ENCODE measurements around the gene MEX3D.
A peak's percentile ranks its signal among the peaks of the same experiment; 100 is the strongest.

The MEX3D gene

DNA sequence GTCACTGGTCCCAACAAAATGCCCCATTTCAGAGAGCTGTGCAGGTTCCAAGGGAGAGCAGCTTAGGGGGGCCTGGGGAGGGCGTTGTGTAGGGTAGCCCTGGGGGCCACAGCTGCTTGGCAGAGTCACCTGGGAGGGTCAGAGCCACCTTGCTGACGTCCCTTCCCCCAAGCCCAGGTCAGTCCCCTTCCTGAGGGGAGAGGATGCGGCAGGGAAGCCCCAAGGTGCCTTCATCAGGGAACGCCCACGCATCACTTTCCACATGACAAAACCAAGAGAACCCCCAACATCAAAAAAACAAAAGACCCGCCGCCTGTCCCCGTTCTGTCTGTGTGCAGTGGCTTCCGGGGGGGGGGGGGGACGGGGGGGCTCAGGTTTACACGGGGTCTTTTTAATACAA lies 42.5 kb upstream of the MEX3D start:
- Histone ChIP-seq H3K9me3 (replicated peaks in 1 of 2; ENCODE audit: control insufficient read depth in 2 of 2, insufficient read depth in 1 of 2, low read depth in 1 of 2, low read length in 2 of 2) (no peaks in the 10 kb centered on the region), H3K4me3 (ENCODE audit: low read length in 2 of 2) (no peak overlapping the region), H3K18ac (ENCODE audit: low read length) (no peak overlapping the region), H2BK120ac (ENCODE audit: low read depth, low read length) (no peak overlapping the region), H3K27ac (replicated peaks; ENCODE audit: low read length) (no peak overlapping the region), H2BK12ac (ENCODE audit: low read length) (no peak overlapping the region), H2AK5ac (ENCODE audit: low read depth, low read length) (no peak overlapping the region), H3K27me3 (ENCODE audit: control insufficient read depth in 3 of 3, insufficient read depth in 3 of 3, low read depth in 1 of 3, low read length in 3 of 3) (no peaks in the 10 kb centered on the region), H2BK5ac (ENCODE audit: low read length) (no peak overlapping the region), H3K14ac (ENCODE audit: low read length) (no peak overlapping the region), H3K36me3 (replicated peaks in 1 of 2; ENCODE audit: control insufficient read depth in 2 of 2, insufficient read depth in 2 of 2, low read length in 2 of 2) (peaks cover 53 to 66% of the 10 kb centered on the region in 2 donors), H4K91ac (ENCODE audit: low read depth, low read length, poor library complexity) (no peak overlapping the region), H3K4me2 (ENCODE audit: insufficient read depth, low read length, poor library complexity, severe bottlenecking) (no peak overlapping the region), H3K4ac (ENCODE audit: low read length) (no peak overlapping the region), H2AFZ (ENCODE audit: low read length) (no peak overlapping the region), H3K4me1 (ENCODE audit: control insufficient read depth in 2 of 2, insufficient read depth in 1 of 2, low read depth in 1 of 2, low read length in 2 of 2) (peaks cover 3 to 4% of the 10 kb centered on the region in 2 donors), H3K79me1 (ENCODE audit: low read depth, low read length) (peaks cover 17% of the 10 kb centered on the region), H2BK15ac (ENCODE audit: low read length) (no peak overlapping the region), H4K8ac (ENCODE audit: low read depth, low read length) (no peak overlapping the region), H3K9ac (ENCODE audit: low read depth, low read length, poor library complexity) (no peak overlapping the region), H3K23ac (ENCODE audit: low read depth, low read length, poor library complexity) (no peak overlapping the region)
- no CpG with 5 or more reads among the region's 11 CpGs for WGBS, 2 donors (ENCODE audit: extremely low coverage in 2 of 2, insufficient read length in 2 of 2, insufficient replicate concordance in 1 of 2)
- DNase-seq (ENCODE audit: low spot score) = no peak

DNA sequence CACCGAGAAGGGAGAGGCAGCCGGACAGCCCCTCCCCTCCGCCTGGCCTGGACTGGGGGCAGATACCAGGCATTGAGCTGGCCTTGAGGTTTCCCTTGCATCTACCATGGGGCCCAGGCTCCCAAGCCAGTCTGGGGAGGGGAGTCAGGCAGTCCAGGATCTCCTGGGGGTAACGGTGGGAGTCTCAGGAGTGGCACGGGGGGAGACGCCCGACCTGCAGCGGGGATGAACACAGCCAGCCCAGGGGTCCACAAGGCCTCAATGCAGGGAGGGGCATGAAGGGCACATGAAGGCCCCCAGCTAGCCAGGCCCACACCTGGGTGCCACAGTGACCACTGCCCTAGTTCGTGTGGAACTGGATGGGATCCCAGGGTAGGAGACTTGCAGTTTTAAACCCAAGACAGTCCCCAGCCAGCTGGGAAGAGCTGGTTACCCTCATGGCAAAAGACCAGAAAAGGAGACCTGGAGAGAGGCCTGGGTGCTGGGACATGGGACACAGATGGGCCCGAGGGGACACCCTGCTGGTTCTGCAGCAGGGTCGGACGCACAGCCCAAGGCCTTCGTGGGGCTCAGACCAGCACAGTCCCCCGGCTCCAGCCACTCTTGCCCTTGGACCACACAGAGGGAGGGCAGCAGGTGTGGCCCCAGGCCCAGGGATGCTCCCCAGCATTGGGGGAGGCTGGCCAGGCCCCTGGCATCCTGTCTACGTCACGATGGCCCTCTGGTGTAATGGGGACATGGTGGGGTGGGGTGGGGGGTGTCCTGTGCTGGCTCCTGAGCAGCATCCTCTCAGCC lies 41.8 kb upstream of the MEX3D start:
- H3K79me1 ChIP-seq (ENCODE audit: low read depth, low read length) = peaks cover 18% of the 10 kb centered on the region
- WGBS, 2 donors (ENCODE audit: extremely low coverage in 2 of 2, insufficient read length in 2 of 2, insufficient replicate concordance in 1 of 2) = no CpG with 5 or more reads among the region's 16 CpGs
- H2BK12ac ChIP-seq (ENCODE audit: low read length) = no peak overlapping the region
- H3K4me2 ChIP-seq (ENCODE audit: insufficient read depth, low read length, poor library complexity, severe bottlenecking) = no peak overlapping the region
- H3K27me3 ChIP-seq (ENCODE audit: control insufficient read depth in 3 of 3, insufficient read depth in 3 of 3, low read depth in 1 of 3, low read length in 3 of 3) = no peaks in the 10 kb centered on the region
- peak overlapping the region; percentile 68 for H3K23ac ChIP-seq (ENCODE audit: low read depth, low read length, poor library complexity)
- H3K18ac ChIP-seq (ENCODE audit: low read length) = no peak overlapping the region
- no peak overlapping the region for H4K91ac ChIP-seq (ENCODE audit: low read depth, low read length, poor library complexity)
- peaks cover 46 to 59% of the 10 kb centered on the region in 2 donors for H3K36me3 ChIP-seq (replicated peaks in 1 of 2; ENCODE audit: control insufficient read depth in 2 of 2, insufficient read depth in 2 of 2, low read length in 2 of 2)
- peak overlapping the region; percentile 38 for H3K14ac ChIP-seq (ENCODE audit: low read length)
- H3K9me3 ChIP-seq (replicated peaks in 1 of 2; ENCODE audit: control insufficient read depth in 2 of 2, insufficient read depth in 1 of 2, low read depth in 1 of 2, low read length in 2 of 2) = no peaks in the 10 kb centered on the region
- peak overlapping the region; percentile 12 for H3K9ac ChIP-seq (ENCODE audit: low read depth, low read length, poor library complexity)
- peaks cover 3 to 4% of the 10 kb centered on the region in 2 donors for H3K4me1 ChIP-seq (ENCODE audit: control insufficient read depth in 2 of 2, insufficient read depth in 1 of 2, low read depth in 1 of 2, low read length in 2 of 2)
- no peak overlapping the region for H2BK15ac ChIP-seq (ENCODE audit: low read length)
- no peak overlapping the region for H2BK5ac ChIP-seq (ENCODE audit: low read length)
- H2BK120ac ChIP-seq (ENCODE audit: low read depth, low read length) = no peak overlapping the region
- no peak overlapping the region for H3K4me3 ChIP-seq (ENCODE audit: low read length in 2 of 2)
- H2AK5ac ChIP-seq (ENCODE audit: low read depth, low read length) = no peak overlapping the region
- H3K4ac ChIP-seq (ENCODE audit: low read length) = no peak overlapping the region
- no peak overlapping the region for H4K8ac ChIP-seq (ENCODE audit: low read depth, low read length)
- no peak overlapping the region for H2AFZ ChIP-seq (ENCODE audit: low read length)
- H3K27ac ChIP-seq (replicated peaks; ENCODE audit: low read length) = no peak overlapping the region
- DNase-seq (ENCODE audit: low spot score) = no peak

DNA sequence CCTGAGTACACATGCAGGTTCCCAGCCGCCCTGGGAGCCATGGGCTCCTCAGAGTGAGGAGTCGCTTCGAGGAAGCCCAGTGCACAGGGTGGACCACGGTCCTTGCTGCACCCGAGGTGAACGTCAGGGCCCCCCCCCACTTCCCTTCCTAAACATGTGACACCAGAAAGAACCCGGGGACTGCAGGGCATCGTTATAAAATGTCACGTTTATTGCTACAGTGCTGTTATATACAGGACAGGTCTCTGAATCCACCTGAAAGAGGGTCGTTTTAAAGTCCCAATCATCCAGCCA lies 40.9 kb upstream of the MEX3D start:
- Histone ChIP-seq H4K8ac (ENCODE audit: low read depth, low read length) (no peak overlapping the region), H3K18ac (ENCODE audit: low read length) (no peak overlapping the region), H2BK120ac (ENCODE audit: low read depth, low read length) (no peak overlapping the region), H3K23ac (ENCODE audit: low read depth, low read length, poor library complexity) (no peak overlapping the region), H3K4me2 (ENCODE audit: insufficient read depth, low read length, poor library complexity, severe bottlenecking) (no peak overlapping the region), H3K14ac (ENCODE audit: low read length) (no peak overlapping the region), H2AFZ (ENCODE audit: low read length) (no peak overlapping the region), H2BK5ac (ENCODE audit: low read length) (no peak overlapping the region), H2AK5ac (ENCODE audit: low read depth, low read length) (no peak overlapping the region), H2BK12ac (ENCODE audit: low read length) (no peak overlapping the region), H4K91ac (ENCODE audit: low read depth, low read length, poor library complexity) (no peak overlapping the region), H2BK15ac (ENCODE audit: low read length) (no peak overlapping the region), H3K79me1 (ENCODE audit: low read depth, low read length) (peaks cover 15% of the 10 kb centered on the region), H3K4me3 (ENCODE audit: low read length in 2 of 2) (no peak overlapping the region), H3K4me1 (ENCODE audit: control insufficient read depth in 2 of 2, insufficient read depth in 1 of 2, low read depth in 1 of 2, low read length in 2 of 2) (peaks cover 3 to 6% of the 10 kb centered on the region in 2 donors), H3K27me3 (ENCODE audit: control insufficient read depth in 3 of 3, insufficient read depth in 3 of 3, low read depth in 1 of 3, low read length in 3 of 3) (no peaks in the 10 kb centered on the region), H3K9ac (ENCODE audit: low read depth, low read length, poor library complexity) (no peak overlapping the region), H3K9me3 (replicated peaks in 1 of 2; ENCODE audit: control insufficient read depth in 2 of 2, insufficient read depth in 1 of 2, low read depth in 1 of 2, low read length in 2 of 2) (no peaks in the 10 kb centered on the region), H3K4ac (ENCODE audit: low read length) (no peak overlapping the region), H3K36me3 (replicated peaks in 1 of 2; ENCODE audit: control insufficient read depth in 2 of 2, insufficient read depth in 2 of 2, low read length in 2 of 2) (peaks cover 39 to 51% of the 10 kb centered on the region in 2 donors), H3K27ac (replicated peaks; ENCODE audit: low read length) (no peak overlapping the region)
- no peak for DNase-seq (ENCODE audit: low spot score)
- no CpG with 5 or more reads among the region's 10 CpGs for WGBS, 2 donors (ENCODE audit: extremely low coverage in 2 of 2, insufficient read length in 2 of 2, insufficient replicate concordance in 1 of 2)

DNA sequence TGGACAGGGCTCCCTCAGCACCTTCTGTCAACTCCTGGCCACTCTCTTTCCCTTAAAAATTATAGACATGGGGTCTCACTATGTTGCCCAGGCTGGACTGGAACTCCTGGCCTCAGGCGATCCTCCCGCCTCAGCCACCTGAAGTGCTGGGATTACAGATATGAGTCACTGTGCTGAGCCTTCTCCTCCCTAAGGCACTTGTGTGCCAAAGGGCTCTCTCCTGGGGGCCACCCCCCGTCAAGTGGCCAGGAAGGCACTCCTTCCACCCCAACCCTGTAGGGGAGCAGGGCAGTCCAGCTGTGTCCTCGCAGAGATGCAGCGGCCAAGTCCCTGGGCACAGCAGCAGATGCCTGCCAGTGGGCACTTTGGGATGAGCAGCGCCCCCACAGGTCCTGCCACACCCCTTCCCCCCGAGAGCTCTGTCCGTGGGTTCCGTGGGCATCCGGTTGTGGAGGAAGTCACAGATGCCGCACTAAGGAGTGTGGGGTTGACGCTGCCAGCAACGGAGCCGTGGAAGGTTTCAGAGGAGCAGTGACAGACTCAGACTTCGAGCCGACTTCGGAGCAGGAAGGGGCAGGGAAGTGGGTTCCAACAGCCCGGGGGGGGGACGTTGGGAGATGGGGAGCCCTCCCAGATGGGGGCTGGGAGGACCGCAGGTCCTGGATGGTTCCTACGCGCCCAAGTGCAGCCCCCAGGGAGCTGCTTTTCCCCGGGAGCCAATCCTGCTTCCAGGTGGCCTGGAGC lies 40.4 kb upstream of the MEX3D start:
- Histone ChIP-seq H2BK12ac (ENCODE audit: low read length) (no peak overlapping the region), H3K9ac (ENCODE audit: low read depth, low read length, poor library complexity) (peak overlapping the region; percentile 38), H3K79me1 (ENCODE audit: low read depth, low read length) (peaks cover 11% of the 10 kb centered on the region), H2BK120ac (ENCODE audit: low read depth, low read length) (no peak overlapping the region), H3K36me3 (replicated peaks in 1 of 2; ENCODE audit: control insufficient read depth in 2 of 2, insufficient read depth in 2 of 2, low read length in 2 of 2) (peaks cover 34 to 48% of the 10 kb centered on the region in 2 donors), H4K91ac (ENCODE audit: low read depth, low read length, poor library complexity) (no peak overlapping the region), H3K4ac (ENCODE audit: low read length) (no peak overlapping the region), H3K14ac (ENCODE audit: low read length) (no peak overlapping the region), H3K23ac (ENCODE audit: low read depth, low read length, poor library complexity) (no peak overlapping the region), H3K4me3 (ENCODE audit: low read length in 2 of 2) (peak overlapping the region in 1 of 2 donors; percentile 6), H3K4me1 (ENCODE audit: control insufficient read depth in 2 of 2, insufficient read depth in 1 of 2, low read depth in 1 of 2, low read length in 2 of 2) (peaks cover 3 to 6% of the 10 kb centered on the region in 2 donors), H2AK5ac (ENCODE audit: low read depth, low read length) (peak overlapping the region; percentile 61), H3K27me3 (ENCODE audit: control insufficient read depth in 3 of 3, insufficient read depth in 3 of 3, low read depth in 1 of 3, low read length in 3 of 3) (no peaks in the 10 kb centered on the region), H2AFZ (ENCODE audit: low read length) (no peak overlapping the region), H3K27ac (replicated peaks; ENCODE audit: low read length) (no peak overlapping the region), H3K4me2 (ENCODE audit: insufficient read depth, low read length, poor library complexity, severe bottlenecking) (no peak overlapping the region), H3K9me3 (replicated peaks in 1 of 2; ENCODE audit: control insufficient read depth in 2 of 2, insufficient read depth in 1 of 2, low read depth in 1 of 2, low read length in 2 of 2) (no peaks in the 10 kb centered on the region), H2BK15ac (ENCODE audit: low read length) (no peak overlapping the region), H2BK5ac (ENCODE audit: low read length) (no peak overlapping the region), H4K8ac (ENCODE audit: low read depth, low read length) (no peak overlapping the region), H3K18ac (ENCODE audit: low read length) (no peak overlapping the region)
- DNase-seq (ENCODE audit: low spot score) = no peak
- no CpG with 5 or more reads among the region's 23 CpGs for WGBS, 2 donors (ENCODE audit: extremely low coverage in 2 of 2, insufficient read length in 2 of 2, insufficient replicate concordance in 1 of 2)
